Esophagus (tissue), 2 donors: Measurements from ENCODE around the gene SIGLEC1. TPM values are rescaled to one million over a fixed set of nuclear protein-coding genes. Genes with fewer than 3 reads are reported as not detected.

ENCODE experiments used
- H3K27ac ChIP-seq, 2 donors: one replicate each; pipeline ENCODE4 v1.5.1; 2013; ENCODE audit warnings: low read depth in 2 of 2, mild to moderate bottlenecking in 2 of 2, inconsistent platforms in 1 of 2, low read length in 1 of 2, moderate library complexity in 1 of 2
- H3K27me3 ChIP-seq, 2 donors: one replicate each; pipeline ENCODE4 v1.6.1; 2013; ENCODE audit warnings: low read length in 2 of 2, control low read depth in 1 of 2, mild to moderate bottlenecking in 1 of 2; ENCODE audit not compliant: insufficient read depth in 2 of 2, control insufficient read depth in 1 of 2
- H3K36me3 ChIP-seq, 2 donors: one replicate each; pipeline ENCODE4 v1.6.1; 2013; ENCODE audit warnings: low read length in 1 of 2; ENCODE audit not compliant: control insufficient read depth in 2 of 2, insufficient read depth in 2 of 2
- H3K4me1 ChIP-seq, 2 donors: one replicate each; pipeline ENCODE4 v1.6.1; 2013; ENCODE audit warnings: low read length in 1 of 2; ENCODE audit not compliant: control insufficient read depth in 2 of 2, insufficient read depth in 2 of 2
- H3K4me3 ChIP-seq, 2 donors: one replicate each; pipeline ENCODE4 v1.5.1; 2013; ENCODE audit warnings: low read length in 2 of 2, mild to moderate bottlenecking in 2 of 2, low read depth in 1 of 2, moderate library complexity in 1 of 2
- H3K9me3 ChIP-seq, 2 donors: one replicate each; pipeline ENCODE4 v1.6.1; 2013; ENCODE audit warnings: mild to moderate bottlenecking in 2 of 2, low read depth in 1 of 2, low read length in 1 of 2, moderate library complexity in 1 of 2; ENCODE audit not compliant: control insufficient read depth in 2 of 2, insufficient read depth in 1 of 2
- WGBS, 2 donors: extraction: QIAGEN DNeasy Blood & Tissue Kit; methylation state at CpG; one replicate each; pipeline ENCODE4 v1.1.7; 2013; 5-methylcytosine and 5-hydroxymethylcytosine counted together
- polyA plus RNA-seq, 2 donors: library from polyadenylated mRNA; stranded (reverse); fragments of 200-250 nt; gene quantifications; one replicate each; pipeline ENCODE4 v1.2.3, GENCODE V29; 2013
- donor health status: healthy with polysubstance abuse.
- donor health status: Bipolar disorder and iron deficiency.

Gene SIGLEC1
- polyA plus RNA-seq, 2 donors: 1.1 to 1.4 TPM

DNA sequence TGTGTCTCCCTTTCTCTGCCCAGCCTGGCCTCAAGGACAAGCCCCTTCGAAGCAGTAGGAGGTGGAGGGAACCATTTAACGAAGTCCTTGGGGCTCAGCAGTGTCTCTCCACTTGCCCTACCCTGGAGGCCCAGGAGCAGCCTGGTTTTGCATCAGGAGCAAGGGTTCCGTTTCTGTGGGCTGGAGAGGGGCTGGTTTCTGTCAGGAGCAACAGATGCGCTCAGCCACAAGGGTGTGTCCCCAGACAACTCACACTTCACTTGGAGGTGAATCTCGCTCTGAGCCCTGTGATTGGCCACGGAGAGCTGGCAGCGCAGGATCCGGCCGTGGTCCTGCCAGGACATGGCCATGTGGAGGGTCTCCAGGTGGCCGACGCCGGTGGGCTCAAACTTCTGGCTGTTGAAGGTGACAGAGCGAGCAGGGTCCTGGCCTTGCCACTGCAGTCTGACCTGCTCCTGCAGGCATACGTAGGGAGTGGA is 6.9 kb downstream of the SIGLEC1 start:
- Histone ChIP-seq H3K27ac (no peak overlapping the region), H3K36me3 (no peaks in the 10 kb centered on the region), H3K9me3 (no peaks in the 10 kb centered on the region), H3K4me3 (no peak overlapping the region), H3K27me3 (no peaks in the 10 kb centered on the region), H3K4me1 (no peaks in the 10 kb centered on the region)
- WGBS, 2 donors: 86 to 89% methylated on average over 14 of the region's 14 CpGs

DNA sequence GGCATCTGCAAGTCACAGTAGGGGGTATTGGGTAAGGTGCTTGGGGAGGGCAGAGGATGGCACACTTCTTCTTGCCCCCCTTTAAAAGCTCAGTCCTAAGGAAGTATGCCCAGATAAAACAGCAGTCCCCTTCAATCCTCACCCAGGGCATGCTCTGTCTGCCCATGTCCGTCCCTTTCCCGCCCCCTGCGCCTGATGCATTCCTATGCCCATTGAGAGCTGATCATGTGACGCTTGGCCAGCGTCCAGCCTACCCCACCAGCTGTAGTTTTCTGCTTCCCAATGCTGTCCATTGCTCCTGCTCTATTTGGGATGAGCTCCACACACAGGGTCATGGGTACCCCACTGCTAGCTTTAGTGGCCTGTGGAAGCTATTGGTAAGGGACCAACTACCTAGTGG is 8.3 kb downstream of the SIGLEC1 start:
- H3K4me1 ChIP-seq: no peaks in the 10 kb centered on the region
- no peaks in the 10 kb centered on the region for H3K27me3 ChIP-seq
- no peaks in the 10 kb centered on the region for H3K9me3 ChIP-seq
- no peak overlapping the region for H3K4me3 ChIP-seq
- H3K36me3 ChIP-seq: no peaks in the 10 kb centered on the region
- H3K27ac ChIP-seq: no peak overlapping the region
- WGBS, 2 donors: 71 to 79% methylated on average over 5 of the region's 5 CpGs

DNA sequence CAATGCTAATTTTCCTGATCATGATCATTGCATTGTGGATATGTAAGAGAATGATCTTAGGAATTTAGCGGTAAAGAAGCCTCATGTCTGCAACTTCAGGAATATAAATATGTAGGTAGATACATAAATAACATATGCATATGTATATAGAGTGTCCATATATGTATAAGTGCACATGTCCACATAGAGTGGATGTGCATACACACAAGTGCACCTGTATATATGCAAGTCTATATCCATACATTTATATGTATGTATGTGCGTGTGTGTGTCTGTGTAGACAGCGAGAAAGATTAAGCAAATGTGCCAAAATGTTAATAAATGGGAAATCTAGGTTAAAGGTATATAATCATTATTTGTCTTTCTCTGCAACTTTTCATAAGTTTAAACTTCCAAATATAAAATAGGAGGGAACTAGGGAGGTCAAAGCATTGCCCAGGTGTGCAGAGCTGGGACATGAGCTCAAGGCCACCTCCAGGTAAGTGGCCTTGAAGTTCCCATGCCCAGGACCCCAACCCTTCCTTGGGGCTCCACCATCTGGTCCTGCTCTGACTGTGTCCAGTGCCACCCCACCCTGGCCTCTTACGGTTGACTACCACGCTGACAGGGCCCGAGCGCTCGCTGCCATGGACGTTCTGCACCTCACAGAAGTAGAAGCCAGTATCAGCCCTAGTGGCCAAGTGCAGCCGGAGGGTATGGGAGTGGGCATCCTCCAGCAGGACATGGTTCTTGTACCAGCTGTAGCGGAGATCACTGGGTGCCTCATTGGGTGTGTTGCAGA is 9.6 kb downstream of the SIGLEC1 start:
- H3K4me3 ChIP-seq: no peak overlapping the region
- no peaks in the 10 kb centered on the region for H3K36me3 ChIP-seq
- 93 to 94% methylated on average over 11 of the region's 11 CpGs for WGBS, 2 donors
- H3K9me3 ChIP-seq: no peaks in the 10 kb centered on the region
- no peak overlapping the region for H3K27ac ChIP-seq
- H3K4me1 ChIP-seq: peaks cover 0 to 4% of the 10 kb centered on the region in 2 donors
- H3K27me3 ChIP-seq: no peaks in the 10 kb centered on the region

DNA sequence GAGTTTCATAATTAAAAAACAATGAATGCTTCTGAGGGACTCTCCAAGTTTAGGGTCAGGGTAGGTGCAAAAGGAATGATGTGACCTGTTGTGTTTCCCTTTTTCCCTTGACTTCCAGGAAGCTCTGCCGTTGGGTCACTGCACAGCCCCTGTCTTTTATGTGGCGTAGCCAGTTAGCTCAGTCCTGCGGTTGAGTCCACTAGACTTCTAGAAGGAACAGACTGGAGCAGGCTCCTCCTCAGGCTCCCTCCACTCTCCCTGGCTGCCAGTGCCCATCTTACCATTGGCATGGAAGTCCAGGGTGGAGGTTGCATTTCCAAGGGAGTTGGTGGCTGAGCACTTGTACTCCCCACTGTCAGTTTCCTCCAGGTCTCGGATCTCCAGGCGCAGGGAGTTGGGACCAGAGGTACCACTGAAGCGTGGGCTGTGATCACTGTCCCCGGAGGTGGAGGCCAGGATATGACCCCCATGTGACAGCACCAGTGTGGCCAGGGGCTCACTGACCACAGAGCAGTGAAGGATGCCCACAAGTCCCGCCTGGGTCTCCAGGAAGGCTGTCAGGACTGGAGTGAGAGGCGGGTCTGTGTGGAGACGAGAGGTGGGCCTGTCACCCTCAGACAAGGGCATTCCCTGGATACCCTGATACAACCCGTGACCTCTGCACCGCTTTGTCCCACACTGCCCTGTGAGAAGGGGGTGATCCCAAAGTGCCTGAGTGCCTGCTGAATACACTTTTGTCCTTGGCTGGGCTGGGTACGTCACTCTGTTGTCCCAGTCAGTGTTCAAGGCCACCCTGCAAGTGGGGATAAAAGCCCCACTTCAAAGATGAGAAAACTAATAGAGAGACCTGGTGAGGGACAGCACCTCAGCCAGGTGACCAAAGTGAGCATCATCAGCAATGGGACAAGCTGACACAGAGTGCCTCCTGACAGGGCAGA is 11.1 kb downstream of the SIGLEC1 start:
- 82 to 91% methylated on average over 13 of the region's 13 CpGs for WGBS, 2 donors
- Histone ChIP-seq H3K4me3 (no peak overlapping the region), H3K27me3 (no peaks in the 10 kb centered on the region), H3K27ac (no peak overlapping the region), H3K9me3 (peaks cover 3 to 5% of the 10 kb centered on the region in 2 donors), H3K36me3 (no peaks in the 10 kb centered on the region), H3K4me1 (peaks cover 0 to 4% of the 10 kb centered on the region in 2 donors)

DNA sequence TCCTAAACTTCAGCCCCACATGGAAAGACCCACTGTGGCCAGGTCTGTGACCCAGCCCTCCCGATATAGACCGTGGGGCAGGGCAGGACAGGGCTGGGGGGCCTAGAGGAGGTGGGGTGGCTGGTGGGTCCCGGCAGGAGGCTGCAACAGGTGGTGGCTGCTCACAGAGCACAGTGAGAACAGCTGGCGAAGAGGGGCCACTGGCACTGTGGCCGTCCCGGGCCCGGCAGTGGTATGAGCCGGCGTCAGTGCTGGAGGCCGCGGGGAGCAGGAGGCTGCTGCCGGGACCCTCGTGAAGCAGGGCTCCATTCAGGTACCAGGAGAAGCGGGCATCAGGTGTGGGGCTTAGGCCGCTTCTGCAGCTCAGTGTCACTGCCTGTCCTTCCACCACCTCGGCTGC is 13.4 kb downstream of the SIGLEC1 start:
- peaks cover 3 to 6% of the 10 kb centered on the region in 2 donors for H3K9me3 ChIP-seq
- 89 to 92% methylated on average over 15 to 16 of the region's 16 CpGs for WGBS, 2 donors
- no peak overlapping the region for H3K27ac ChIP-seq
- no peak overlapping the region for H3K4me3 ChIP-seq
- no peaks in the 10 kb centered on the region for H3K36me3 ChIP-seq
- no peaks in the 10 kb centered on the region for H3K27me3 ChIP-seq
- H3K4me1 ChIP-seq: peaks cover 0 to 4% of the 10 kb centered on the region in 2 donors

DNA sequence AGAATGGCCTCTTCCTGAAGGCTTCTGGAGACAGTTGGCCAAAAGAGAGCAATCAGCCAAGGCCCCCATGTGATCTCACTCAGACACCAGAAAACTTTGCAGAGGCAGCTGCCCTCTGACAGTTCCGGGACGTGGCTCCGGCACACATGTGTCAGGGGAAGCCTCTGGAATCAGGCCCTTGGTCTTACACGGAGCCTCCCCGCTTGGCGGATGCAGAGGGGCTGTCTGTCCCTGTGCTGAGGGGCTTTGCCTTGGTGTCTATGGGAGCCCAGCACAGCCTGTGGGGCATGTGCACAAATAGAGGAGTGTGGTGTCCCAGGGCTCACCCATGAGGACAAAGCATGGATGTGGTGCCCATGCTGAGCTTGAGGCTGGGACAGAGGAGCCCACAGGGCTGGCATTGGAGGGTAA is 13.8 kb downstream of the SIGLEC1 start:
- Histone ChIP-seq H3K4me1 (peaks cover 0 to 4% of the 10 kb centered on the region in 2 donors), H3K4me3 (no peak overlapping the region), H3K9me3 (peaks cover 3 to 6% of the 10 kb centered on the region in 2 donors), H3K27ac (no peak overlapping the region), H3K27me3 (no peaks in the 10 kb centered on the region), H3K36me3 (no peaks in the 10 kb centered on the region)
- 75 to 76% methylated on average over 6 of the region's 6 CpGs for WGBS, 2 donors

DNA sequence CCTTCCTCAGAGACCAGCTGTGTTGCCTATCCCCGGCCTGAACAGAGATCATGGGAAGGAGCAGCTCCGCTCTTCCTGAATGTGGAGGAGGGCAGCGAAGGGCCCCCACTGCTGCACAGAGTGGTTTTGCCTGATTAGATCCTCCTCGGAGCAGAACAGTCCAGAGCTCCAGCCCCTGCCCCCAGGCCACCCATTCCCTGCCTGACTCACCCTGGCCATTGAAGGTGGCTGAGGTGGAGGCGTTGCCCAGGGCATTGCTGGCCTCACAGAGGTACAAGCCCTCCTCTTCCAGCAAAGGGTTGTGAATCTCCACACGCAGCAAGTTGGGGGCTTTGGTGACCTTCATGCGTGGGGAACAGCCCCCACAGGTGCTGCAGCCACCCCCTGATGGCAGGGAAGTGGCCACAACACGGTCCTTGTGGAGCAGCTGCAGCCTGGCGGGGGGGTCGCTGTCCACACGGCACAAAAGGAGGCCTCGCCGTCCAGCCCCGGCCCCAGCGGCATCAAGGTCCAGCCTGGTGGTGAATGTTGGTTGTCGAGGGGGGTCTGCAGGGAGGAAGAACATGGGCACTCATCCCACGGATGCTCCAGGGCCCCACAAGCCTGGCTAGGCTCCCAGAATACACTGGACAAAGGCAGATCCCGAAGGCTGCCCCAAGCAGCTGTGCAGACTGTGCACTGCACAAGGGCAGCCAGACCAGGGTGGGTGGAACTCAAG is 14.7 kb downstream of the SIGLEC1 start:
- Histone ChIP-seq H3K36me3 (no peaks in the 10 kb centered on the region), H3K4me1 (peaks cover 0 to 4% of the 10 kb centered on the region in 2 donors), H3K9me3 (peaks cover 3 to 6% of the 10 kb centered on the region in 2 donors), H3K4me3 (no peak overlapping the region), H3K27me3 (no peaks in the 10 kb centered on the region), H3K27ac (no peak overlapping the region)
- WGBS, 2 donors: 76 to 79% methylated on average over 18 of the region's 18 CpGs

DNA sequence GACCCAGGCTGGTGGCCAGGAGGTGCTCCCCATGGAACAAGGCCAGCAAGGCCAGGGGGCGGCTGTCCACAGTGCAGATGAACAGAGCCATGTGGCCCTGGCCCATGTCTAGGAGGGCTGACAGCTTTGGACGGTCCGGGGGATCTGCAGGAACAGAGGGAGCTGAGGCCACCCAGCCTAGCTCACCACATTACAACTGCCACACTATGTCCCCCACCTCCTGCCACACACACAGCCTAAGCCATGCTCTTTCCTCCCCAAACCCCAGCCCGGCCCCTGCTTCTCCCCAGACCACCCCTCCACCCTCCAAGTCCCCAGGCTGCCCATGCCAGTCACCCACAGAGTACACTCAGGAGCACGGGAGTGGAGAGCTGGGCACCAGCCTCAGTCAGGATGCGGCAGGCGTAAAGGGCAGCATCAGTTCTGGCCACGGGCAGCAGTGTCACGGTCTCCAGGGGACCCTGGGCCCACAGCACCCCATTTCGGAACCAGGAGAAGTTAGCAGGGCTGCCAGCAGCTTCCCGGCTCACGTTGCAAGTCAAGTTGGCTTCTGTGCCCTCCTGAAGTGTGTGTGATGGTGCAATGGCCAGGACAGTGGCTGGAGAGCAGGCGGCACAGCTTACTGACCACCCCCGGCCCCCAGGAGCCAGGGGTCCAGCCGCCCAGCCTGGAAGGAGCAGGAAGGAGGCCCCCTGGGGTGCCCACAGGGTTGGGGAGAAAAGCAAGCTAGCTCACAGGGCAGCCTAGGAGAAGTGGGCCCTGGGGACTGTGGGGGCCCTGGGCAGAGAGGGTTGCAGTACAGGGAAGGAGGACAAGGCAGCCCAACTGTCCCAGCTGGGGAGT is 15.4 kb downstream of the SIGLEC1 start:
- Histone ChIP-seq H3K27me3 (no peaks in the 10 kb centered on the region), H3K4me3 (no peak overlapping the region), H3K9me3 (peaks cover 3 to 6% of the 10 kb centered on the region in 2 donors), H3K27ac (no peak overlapping the region), H3K36me3 (no peaks in the 10 kb centered on the region), H3K4me1 (peaks cover 0 to 4% of the 10 kb centered on the region in 2 donors)
- WGBS, 2 donors: 82 to 87% methylated on average over 15 of the region's 15 CpGs
